ENCODE measurements around the gene CREB3L2. TPM values are rescaled to one million over a fixed set of nuclear protein-coding genes. Genes with fewer than 3 reads are reported as not detected.

The CREB3L2 gene
- total and polyA plus RNA-seq, 2 of the 4 experiments (the other 2 are of a cell fraction): 42.3 to 57.9 TPM

DNA sequence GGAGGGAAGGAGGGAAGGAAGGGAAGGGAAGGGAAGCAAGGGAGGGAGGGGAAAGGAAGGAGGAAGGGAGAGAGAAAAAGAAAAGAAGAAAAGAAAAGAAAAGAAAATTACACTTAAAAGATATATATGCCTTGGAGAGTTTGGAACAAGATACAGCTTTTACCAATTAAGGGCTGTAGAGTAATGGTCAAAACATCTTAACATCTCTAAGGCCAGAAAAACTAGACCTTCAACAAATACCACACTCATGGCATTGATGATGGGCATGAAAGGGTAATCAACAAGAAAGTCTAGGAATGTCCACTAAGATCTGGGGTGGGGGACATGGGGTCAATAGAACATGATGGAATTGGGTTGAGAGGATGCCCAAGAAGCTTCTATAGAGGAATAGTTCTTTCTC, 74.5 kb downstream of the CREB3L2 start:
- POLR2A ChIA-PET (ENCODE audit: unreplicated experiment): no interaction called here
- in situ Hi-C loops (cut with MboI; ENCODE audit: low sequenced_read_pairs): no loop called here
- peaks cover 11% of the 10 kb centered on the region for H4K20me1 ChIP-seq (ENCODE audit: insufficient read depth, low read length)

More for the DNA sequence above, 74.5 kb downstream of the CREB3L2 start:
- BruUV-seq (replicated peaks): no TSS peak
- Histone ChIP-seq H2BK5ac (ENCODE audit: low read depth, low read length, poor library complexity, severe bottlenecking) (peak overlapping the region; percentile 9), H3K9me1 (ENCODE audit: insufficient read depth, low read length) (peaks cover 24% of the 10 kb centered on the region), H3K4me2 (ENCODE audit: low read depth, low read length) (no peak overlapping the region), H3K14ac (replicated peaks; ENCODE audit: low read depth, low read length) (no peak overlapping the region), H2AK9ac (replicated peaks; ENCODE audit: low read depth, low read length, poor library complexity) (no peak overlapping the region), H4K91ac (ENCODE audit: insufficient read depth, low read depth, low read length) (no peak overlapping the region), H3K56ac (ENCODE audit: extremely low read depth, insufficient read depth, low read length) (no peak overlapping the region), H3K4me3 (ENCODE audit: insufficient read depth, low read depth, low read length) (no peak overlapping the region), H3K4ac (ENCODE audit: low read depth, low read length) (no peak overlapping the region), H3K9me3 (ENCODE audit: control insufficient read depth, insufficient read depth, low read length) (no peaks in the 10 kb centered on the region), H4K8ac (ENCODE audit: low read depth in 2 of 2, low read length in 2 of 2) (no peak overlapping the region), H3K9ac (ENCODE audit: low read depth, low read length) (no peak overlapping the region), H3K79me1 (ENCODE audit: low read depth in 1 of 2, low read length in 2 of 2) (peaks cover 37 to 76% of the 10 kb centered on the region in 2 experiments), H4K5ac (ENCODE audit: low read depth, low read length) (no peak overlapping the region), H3K4me1 (ENCODE audit: control insufficient read depth, insufficient read depth, low read length) (peaks cover 14% of the 10 kb centered on the region), H3K23ac (ENCODE audit: low read depth, low read length) (no peak overlapping the region), H2BK20ac (ENCODE audit: low read depth, low read length) (no peak overlapping the region), H2BK120ac (ENCODE audit: low read depth, low read length) (no peak overlapping the region), H2BK15ac (ENCODE audit: low read depth, low read length) (no peak overlapping the region), H2AFZ (replicated peaks; ENCODE audit: low read length, poor library complexity) (no peak overlapping the region), H3K27ac (ENCODE audit: insufficient read depth, low read length) (no peak overlapping the region), H3K36me3 (ENCODE audit: control insufficient read depth, insufficient read depth, low read length) (peaks cover 19% of the 10 kb centered on the region), H3K27me3 (ENCODE audit: control insufficient read depth, insufficient read depth, low read length) (no peaks in the 10 kb centered on the region), H2AK5ac (ENCODE audit: low read depth, low read length) (no peak overlapping the region; the same call in 1 of the 2 replicates), H3K18ac (ENCODE audit: low read depth, low read length) (no peak overlapping the region; the same call in 1 of the 2 replicates)
- intact Hi-C loops (cut with micrococcal nuclease): no loop called here
- CTCF ChIA-PET: no interaction called here
- no peak for TF ChIP-seq MAZ (IDR thresholded peaks at IDR 0.05; ENCODE audit: borderline replicate concordance, low read depth, low read length)
- TF ChIP-seq RAD21 (IDR thresholded peaks at IDR 0.05; ENCODE audit: low read length): no peak
- no peak for TF ChIP-seq CHD1 (IDR thresholded peaks at IDR 0.05; ENCODE audit: low read depth, low read length)
- no peak for TF ChIP-seq RCOR1 (IDR thresholded peaks at IDR 0.05; ENCODE audit: insufficient replicate concordance, low read length)
- no peak for TF ChIP-seq SMC3 (IDR thresholded peaks at IDR 0.05; ENCODE audit: low read depth, low read length)
- TF ChIP-seq BHLHE40 (IDR thresholded peaks at IDR 0.05; ENCODE audit: low read depth, low read length): no peak
- TF ChIP-seq MAFK (IDR thresholded peaks at IDR 0.05; ENCODE audit: low read depth, low read length): no peak
- no peak for TF ChIP-seq NFE2L2 (IDR thresholded peaks at IDR 0.05; ENCODE audit: low read depth, low read length)
- no peak for TF ChIP-seq USF2 (IDR thresholded peaks at IDR 0.05; ENCODE audit: low read depth, low read length)
- no peak for TF ChIP-seq ELK1 (IDR thresholded peaks at IDR 0.05; ENCODE audit: borderline replicate concordance, low read depth, low read length)
- TF ChIP-seq FOS (IDR thresholded peaks at IDR 0.05; ENCODE audit: low read depth, low read length): no peak
- TF ChIP-seq RFX5 (IDR thresholded peaks at IDR 0.05; ENCODE audit: low read depth, low read length): no peak
- TF ChIP-seq POLR2A (IDR thresholded peaks at IDR 0.05; ENCODE audit: low read depth, low read length): no peak
- no peak for TF ChIP-seq CEBPB (IDR thresholded peaks at IDR 0.05; ENCODE audit: low read depth, low read length)
- TF ChIP-seq, protein P1, sequence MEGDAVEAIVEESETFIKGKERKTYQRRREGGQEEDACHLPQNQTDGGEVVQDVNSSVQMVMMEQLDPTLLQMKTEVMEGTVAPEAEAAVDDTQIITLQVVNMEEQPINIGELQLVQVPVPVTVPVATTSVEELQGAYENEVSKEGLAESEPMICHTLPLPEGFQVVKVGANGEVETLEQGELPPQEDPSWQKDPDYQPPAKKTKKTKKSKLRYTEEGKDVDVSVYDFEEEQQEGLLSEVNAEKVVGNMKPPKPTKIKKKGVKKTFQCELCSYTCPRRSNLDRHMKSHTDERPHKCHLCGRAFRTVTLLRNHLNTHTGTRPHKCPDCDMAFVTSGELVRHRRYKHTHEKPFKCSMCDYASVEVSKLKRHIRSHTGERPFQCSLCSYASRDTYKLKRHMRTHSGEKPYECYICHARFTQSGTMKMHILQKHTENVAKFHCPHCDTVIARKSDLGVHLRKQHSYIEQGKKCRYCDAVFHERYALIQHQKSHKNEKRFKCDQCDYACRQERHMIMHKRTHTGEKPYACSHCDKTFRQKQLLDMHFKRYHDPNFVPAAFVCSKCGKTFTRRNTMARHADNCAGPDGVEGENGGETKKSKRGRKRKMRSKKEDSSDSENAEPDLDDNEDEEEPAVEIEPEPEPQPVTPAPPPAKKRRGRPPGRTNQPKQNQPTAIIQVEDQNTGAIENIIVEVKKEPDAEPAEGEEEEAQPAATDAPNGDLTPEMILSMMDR (conservative IDR thresholded peaks at IDR 0.05; ENCODE audit: low read depth, low read length): no peak
- no peak for TF ChIP-seq MXI1 (IDR thresholded peaks at IDR 0.05; ENCODE audit: borderline replicate concordance, low read depth, low read length)
- dilution Hi-C loops (cut with HindIII; ENCODE audit: low sequenced_read_pairs, unreplicated experiment): loop anchor here (10.0 kb wide), 1 partner anchor 67 kb away; no protein-coding TSS in a partner anchor
- no peak for ATAC-seq (ENCODE audit: low read depth)
- no peak for DNase-seq
